ENCODE measurements around the gene ADAM10. TPM values are rescaled to one million over a fixed set of nuclear protein-coding genes. Genes with fewer than 3 reads are reported as not detected.

Gene ADAM10
- total RNA-seq, 6 experiments from 2014 or later, result 155 to 227 (median 196) TPM

- Mint-ChIP-seq H3K4me3 (peak overlapping the region; percentile 52; the same call in 1 of the 2 replicates), H3K36me3 (ENCODE audit: low read depth) (no peaks in the 10 kb centered on the region), H3K27ac (no peak overlapping the region), H3K9me3 (no peaks in the 10 kb centered on the region), H3K4me1 (ENCODE audit: low read depth) (peaks cover 51% of the 10 kb centered on the region), H3K27me3 (ENCODE audit: insufficient read depth) (peaks cover 9% of the 10 kb centered on the region)
- no peak for TF ChIP-seq CTCF (IDR thresholded peaks at IDR 0.05)
- no peak for DNase-seq
Measured at GRCh38 chr15:58546066-58546591, 203.4 kb downstream of the ADAM10 start.

GRCh38 chr15:58545307-58546065, 204.0 kb downstream of the ADAM10 start:
- Mint-ChIP-seq H3K27me3 (ENCODE audit: insufficient read depth) (peaks cover 10% of the 10 kb centered on the region), H3K4me3 (no peak overlapping the region), H3K27ac (no peak overlapping the region), H3K36me3 (ENCODE audit: low read depth) (no peaks in the 10 kb centered on the region), H3K9me3 (no peaks in the 10 kb centered on the region), H3K4me1 (ENCODE audit: low read depth) (peaks cover 48% of the 10 kb centered on the region)
- DNase-seq, result no peak
- TF ChIP-seq CTCF (IDR thresholded peaks at IDR 0.05), result no peak

- Mint-ChIP-seq H3K27ac (no peak overlapping the region), H3K36me3 (ENCODE audit: low read depth) (no peaks in the 10 kb centered on the region), H3K27me3 (ENCODE audit: insufficient read depth) (peaks cover 13% of the 10 kb centered on the region), H3K9me3 (no peaks in the 10 kb centered on the region), H3K4me3 (no peak overlapping the region), H3K4me1 (ENCODE audit: low read depth) (peaks cover 42% of the 10 kb centered on the region)
- DNase-seq, result no peak
- no peak for TF ChIP-seq CTCF (IDR thresholded peaks at IDR 0.05)
Measured at GRCh38 chr15:58544756-58545155, 204.8 kb downstream of the ADAM10 start.

GRCh38 chr15:58543664-58544335, 205.7 kb downstream of the ADAM10 start:
- no peak for TF ChIP-seq CTCF (IDR thresholded peaks at IDR 0.05)
- H3K4me1 Mint-ChIP-seq (ENCODE audit: low read depth), result peaks cover 33% of the 10 kb centered on the region
- no peaks in the 10 kb centered on the region for H3K9me3 Mint-ChIP-seq

GRCh38 chr15:58541410-58542087, 208.0 kb downstream of the ADAM10 start:
- Mint-ChIP-seq H3K4me3 (no peak overlapping the region), H3K4me1 (ENCODE audit: low read depth) (peaks cover 10% of the 10 kb centered on the region), H3K27me3 (ENCODE audit: insufficient read depth) (peaks cover 24% of the 10 kb centered on the region), H3K27ac (no peak overlapping the region), H3K36me3 (ENCODE audit: low read depth) (no peaks in the 10 kb centered on the region), H3K9me3 (no peaks in the 10 kb centered on the region)
- no peak for TF ChIP-seq CTCF (IDR thresholded peaks at IDR 0.05)
- DNase-seq, result no peak

More at GRCh38 chr15:58543664-58544335, 205.7 kb downstream of the ADAM10 start:
- no peak for DNase-seq
- Mint-ChIP-seq H3K27me3 (ENCODE audit: insufficient read depth) (peaks cover 14% of the 10 kb centered on the region), H3K36me3 (ENCODE audit: low read depth) (no peaks in the 10 kb centered on the region), H3K27ac (no peak overlapping the region), H3K4me3 (no peak overlapping the region)
